ENCODE results near the gene HAPLN3.

GRCh38 chr15:88866295-88866881, 29.0 kb downstream of the HAPLN3 start:
- TF ChIP-seq CTCF (IDR thresholded peaks at IDR 0.05; ENCODE audit: insufficient read depth, low read length) (no peak), POLR2AphosphoS5 (IDR thresholded peaks at IDR 0.05; ENCODE audit: low read depth) (no peak), REST (IDR thresholded peaks at IDR 0.05; ENCODE audit: insufficient replicate concordance, low read depth) (no peak), SPI1 (IDR thresholded peaks at IDR 0.05; ENCODE audit: borderline replicate concordance, low read depth) (no peak), GABPA (IDR thresholded peaks at IDR 0.05; ENCODE audit: low read depth) (no peak)
